OCI-LY3 (cell line): Measurements from ENCODE around the gene GULP1.

Experiments
- EZH2phosphoT487 ChIP-seq: fragments of 200-600 bp; shearing (Covaris generic); IDR thresholded peaks from 2 replicates; pipeline ENCODE4 v1.6.1; 2018; ENCODE audit warnings: antibody characterized with exemption, mixed run types, low read depth
- TF ChIP-seq, protein P1 (sequence below): fragments of 200-600, 300-600 bp; sonication (generic); IDR thresholded peaks from 2 replicates; pipeline ENCODE4 v1.5.1; 2014; ENCODE audit warnings: antibody characterized with exemption, low read length, low read depth

DNA sequence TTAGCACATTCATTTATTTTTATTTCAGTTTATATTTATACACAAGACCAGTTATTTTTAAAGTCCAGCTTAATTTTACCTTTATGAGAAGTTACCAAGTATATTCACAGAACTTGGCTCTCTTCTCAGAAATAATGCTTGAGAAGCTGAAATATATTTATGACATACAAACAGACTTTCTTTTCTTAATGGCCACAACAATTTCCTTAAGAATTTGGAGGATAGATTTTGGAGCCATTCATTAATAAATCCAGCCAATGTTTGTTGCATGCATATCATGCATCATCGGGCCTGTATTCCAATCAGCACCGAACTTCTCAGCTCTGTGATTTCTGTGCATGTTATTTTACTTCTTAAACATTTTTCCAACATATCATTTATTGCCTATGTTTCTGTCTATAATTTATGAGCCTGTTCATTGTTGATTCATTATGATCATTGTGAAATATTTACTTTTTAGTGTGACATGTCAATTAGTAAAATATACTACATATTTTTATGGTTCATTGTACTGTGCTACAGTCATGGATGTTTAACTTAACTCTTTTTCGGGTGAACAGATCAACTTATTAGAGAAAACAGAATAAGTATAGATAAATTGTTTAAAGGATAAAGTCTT is 3.5 kb downstream of the GULP1 start:
- TF ChIP-seq, protein P1, sequence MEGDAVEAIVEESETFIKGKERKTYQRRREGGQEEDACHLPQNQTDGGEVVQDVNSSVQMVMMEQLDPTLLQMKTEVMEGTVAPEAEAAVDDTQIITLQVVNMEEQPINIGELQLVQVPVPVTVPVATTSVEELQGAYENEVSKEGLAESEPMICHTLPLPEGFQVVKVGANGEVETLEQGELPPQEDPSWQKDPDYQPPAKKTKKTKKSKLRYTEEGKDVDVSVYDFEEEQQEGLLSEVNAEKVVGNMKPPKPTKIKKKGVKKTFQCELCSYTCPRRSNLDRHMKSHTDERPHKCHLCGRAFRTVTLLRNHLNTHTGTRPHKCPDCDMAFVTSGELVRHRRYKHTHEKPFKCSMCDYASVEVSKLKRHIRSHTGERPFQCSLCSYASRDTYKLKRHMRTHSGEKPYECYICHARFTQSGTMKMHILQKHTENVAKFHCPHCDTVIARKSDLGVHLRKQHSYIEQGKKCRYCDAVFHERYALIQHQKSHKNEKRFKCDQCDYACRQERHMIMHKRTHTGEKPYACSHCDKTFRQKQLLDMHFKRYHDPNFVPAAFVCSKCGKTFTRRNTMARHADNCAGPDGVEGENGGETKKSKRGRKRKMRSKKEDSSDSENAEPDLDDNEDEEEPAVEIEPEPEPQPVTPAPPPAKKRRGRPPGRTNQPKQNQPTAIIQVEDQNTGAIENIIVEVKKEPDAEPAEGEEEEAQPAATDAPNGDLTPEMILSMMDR, result no peak
- TF ChIP-seq EZH2phosphoT487, result no peak
